Progenitor cell of endocrine pancreas (in vitro differentiated cells): ENCODE results near the gene CELF1. TPM values are rescaled to one million over a fixed set of nuclear protein-coding genes. Genes with fewer than 3 reads are reported as not detected.
"Not testable (repeated sequence)": the region's sequence is repeated elsewhere in the genome, so short reads cannot be mapped to it uniquely, and the experiment has no call there.

Experiments
- DNase-seq: peaks from one replicate; pipeline ENCODE4 v3.0.0; 2021; ENCODE audit warnings: low spot score; ENCODE audit not compliant: unreplicated experiment
- H3K27ac Mint-ChIP-seq: 2 replicates; pipeline ENCODE4 v1.8.0; 2021; ENCODE audit warnings: mild to moderate bottlenecking, moderate library complexity, mixed read lengths
- H3K27me3 Mint-ChIP-seq: 2 replicates; pipeline ENCODE4 v1.8.0; 2021; ENCODE audit warnings: mixed read lengths
- H3K36me3 Mint-ChIP-seq: 2 replicates; pipeline ENCODE4 v1.8.0; 2022; ENCODE audit warnings: mixed read lengths; ENCODE audit not compliant: insufficient read depth
- H3K4me1 Mint-ChIP-seq: 2 replicates; pipeline ENCODE4 v1.8.0; 2021; ENCODE audit warnings: low read depth, mixed read lengths
- H3K4me3 Mint-ChIP-seq: 2 replicates; pipeline ENCODE4 v1.8.0; 2021; ENCODE audit warnings: low read depth, mild to moderate bottlenecking, moderate library complexity, mixed read lengths
- H3K9me3 Mint-ChIP-seq: 2 replicates; pipeline ENCODE4 v1.8.0; 2021; ENCODE audit warnings: low read depth, mixed read lengths
- total RNA-seq: library from RNA; stranded (reverse); gene quantifications from 2 replicates; pipeline ENCODE4 v1.2.1, GENCODE V29; 2021
- TF ChIP-seq, protein P1 (sequence below): fragments of 200-600 bp; sonication (generic); IDR thresholded peaks from one replicate; pipeline ENCODE4 v1.5.0; 2021; ENCODE audit warnings: antibody characterized with exemption, mild to moderate bottlenecking; ENCODE audit not compliant: unreplicated experiment

The CELF1 gene
- total RNA-seq, 1 donor from 2014 or later: 161 TPM

GRCh38 chr11:47553406-47553743, 443 bp upstream of the CELF1 start:
- H3K4me1 Mint-ChIP-seq: peaks cover 19% of the 10 kb centered on the region
- H3K9me3 Mint-ChIP-seq: no peaks in the 10 kb centered on the region
- peak overlapping the region; percentile 79 for H3K4me3 Mint-ChIP-seq
- no peak for DNase-seq
- TF ChIP-seq, protein P1, sequence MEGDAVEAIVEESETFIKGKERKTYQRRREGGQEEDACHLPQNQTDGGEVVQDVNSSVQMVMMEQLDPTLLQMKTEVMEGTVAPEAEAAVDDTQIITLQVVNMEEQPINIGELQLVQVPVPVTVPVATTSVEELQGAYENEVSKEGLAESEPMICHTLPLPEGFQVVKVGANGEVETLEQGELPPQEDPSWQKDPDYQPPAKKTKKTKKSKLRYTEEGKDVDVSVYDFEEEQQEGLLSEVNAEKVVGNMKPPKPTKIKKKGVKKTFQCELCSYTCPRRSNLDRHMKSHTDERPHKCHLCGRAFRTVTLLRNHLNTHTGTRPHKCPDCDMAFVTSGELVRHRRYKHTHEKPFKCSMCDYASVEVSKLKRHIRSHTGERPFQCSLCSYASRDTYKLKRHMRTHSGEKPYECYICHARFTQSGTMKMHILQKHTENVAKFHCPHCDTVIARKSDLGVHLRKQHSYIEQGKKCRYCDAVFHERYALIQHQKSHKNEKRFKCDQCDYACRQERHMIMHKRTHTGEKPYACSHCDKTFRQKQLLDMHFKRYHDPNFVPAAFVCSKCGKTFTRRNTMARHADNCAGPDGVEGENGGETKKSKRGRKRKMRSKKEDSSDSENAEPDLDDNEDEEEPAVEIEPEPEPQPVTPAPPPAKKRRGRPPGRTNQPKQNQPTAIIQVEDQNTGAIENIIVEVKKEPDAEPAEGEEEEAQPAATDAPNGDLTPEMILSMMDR: no peak
- no peaks in the 10 kb centered on the region for H3K27me3 Mint-ChIP-seq
- H3K27ac Mint-ChIP-seq: peak overlapping the region; percentile 95
- H3K36me3 Mint-ChIP-seq: no peaks in the 10 kb centered on the region

GRCh38 chr11:47552056-47552565, 821 bp downstream of the CELF1 start:
- Mint-ChIP-seq H3K4me1 (peaks cover 19% of the 10 kb centered on the region), H3K4me3 (peak overlapping the region; percentile 97), H3K27me3 (no peaks in the 10 kb centered on the region), H3K9me3 (no peaks in the 10 kb centered on the region), H3K27ac (peak overlapping the region; percentile 96), H3K36me3 (peaks cover 2% of the 10 kb centered on the region)
- no peak for DNase-seq
- TF ChIP-seq, protein P1: no peak

GRCh38 chr11:47551086-47551485, 1.8 kb downstream of the CELF1 start:
- Mint-ChIP-seq H3K36me3 (peaks cover 3% of the 10 kb centered on the region), H3K27ac (peak overlapping the region; percentile 96), H3K27me3 (no peaks in the 10 kb centered on the region), H3K4me1 (peaks cover 19% of the 10 kb centered on the region), H3K4me3 (peak overlapping the region; percentile 97), H3K9me3 (no peaks in the 10 kb centered on the region)
- TF ChIP-seq, protein P1: peak; percentile 40
- DNase-seq: no peak

DNA sequence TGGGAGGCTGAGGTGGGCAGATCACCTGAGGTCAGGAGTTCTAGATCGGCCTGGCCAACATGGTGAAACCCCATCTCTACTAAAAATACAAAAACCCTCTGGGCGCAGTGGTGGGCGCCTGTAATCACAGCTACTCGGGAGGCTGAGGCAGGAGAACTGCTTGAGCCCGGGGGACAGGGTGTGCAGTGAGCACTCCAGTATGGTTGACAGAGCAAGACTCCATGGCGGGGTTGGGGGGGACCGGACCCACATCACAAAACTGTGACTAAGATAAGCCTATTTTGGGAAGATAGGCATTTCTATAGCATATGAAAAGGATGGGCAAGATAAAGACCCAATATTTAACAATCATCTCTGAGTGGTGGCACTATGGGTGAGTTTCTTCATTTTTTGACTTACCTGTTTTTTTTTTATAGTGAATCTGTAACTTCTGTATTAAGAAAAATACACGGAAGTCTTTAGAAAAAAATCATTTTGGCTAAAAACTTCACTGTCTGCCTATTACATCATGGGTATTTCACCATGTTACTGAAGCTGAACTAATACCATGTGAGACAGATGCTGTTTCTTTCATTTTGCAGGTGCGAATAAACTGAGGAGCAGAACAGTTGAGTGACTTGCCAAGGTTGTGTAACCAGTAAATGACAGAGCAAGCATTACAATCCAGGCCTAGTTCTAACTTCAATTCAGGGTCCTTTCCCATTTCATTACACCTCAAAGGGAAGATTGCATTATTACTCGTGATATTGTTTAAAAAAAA, 2.5 kb downstream of the CELF1 start:
- Mint-ChIP-seq H3K36me3 (peaks cover 3% of the 10 kb centered on the region), H3K4me1 (peaks cover 19% of the 10 kb centered on the region), H3K27ac (no peak overlapping the region), H3K9me3 (no peaks in the 10 kb centered on the region), H3K4me3 (peak overlapping the region; percentile 40), H3K27me3 (no peaks in the 10 kb centered on the region)
- DNase-seq: no peak
- TF ChIP-seq, protein P1: no peak

DNA sequence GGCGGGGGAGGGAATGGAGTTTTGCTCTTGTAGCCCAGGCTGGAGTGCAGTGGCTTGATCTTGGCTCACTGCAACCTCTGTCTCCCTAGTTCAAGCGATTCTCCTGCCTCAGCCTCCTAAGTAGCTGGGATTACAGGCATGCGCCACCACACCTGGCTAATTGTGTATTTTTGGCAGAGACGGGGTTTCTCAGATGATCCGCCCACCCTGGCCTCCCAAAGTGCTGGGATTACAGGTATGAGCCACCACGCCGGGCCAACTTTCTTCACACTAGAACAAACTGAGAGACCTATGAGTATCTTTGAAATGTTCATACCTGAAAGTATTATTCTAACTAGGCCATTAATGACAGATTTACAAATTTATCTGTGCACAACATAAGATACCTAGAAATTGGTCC, 6.7 kb downstream of the CELF1 start:
- not testable (repeated sequence) for H3K27me3 Mint-ChIP-seq, H3K9me3 Mint-ChIP-seq, H3K27ac Mint-ChIP-seq, DNase-seq, H3K4me3 Mint-ChIP-seq, H3K36me3 Mint-ChIP-seq, H3K4me1 Mint-ChIP-seq

DNA sequence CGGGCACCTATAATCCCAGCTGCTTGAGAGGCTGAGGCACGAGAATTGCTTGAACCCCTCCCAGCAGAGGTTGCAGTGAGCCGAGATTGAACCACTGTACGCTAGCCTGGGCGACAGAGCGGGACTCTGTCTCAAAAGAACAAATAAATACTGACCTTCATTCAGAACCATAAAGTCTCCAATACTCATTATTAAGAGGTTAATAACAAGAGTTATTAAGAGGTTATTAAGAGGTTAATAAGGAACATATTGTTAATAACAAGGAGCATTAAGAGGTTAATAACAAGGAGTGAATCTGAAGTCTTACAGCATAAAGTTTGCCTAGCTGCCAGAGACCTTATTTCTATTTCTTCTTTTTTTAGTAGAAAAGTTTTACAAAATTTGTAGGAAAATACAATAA, 7.6 kb downstream of the CELF1 start:
- H3K36me3 Mint-ChIP-seq: peaks cover 4% of the 10 kb centered on the region
- no peaks in the 10 kb centered on the region for H3K9me3 Mint-ChIP-seq
- H3K4me3 Mint-ChIP-seq: no peak overlapping the region
- peaks cover 6% of the 10 kb centered on the region for H3K4me1 Mint-ChIP-seq
- TF ChIP-seq, protein P1: no peak
- DNase-seq: no peak
- no peaks in the 10 kb centered on the region for H3K27me3 Mint-ChIP-seq
- no peak overlapping the region for H3K27ac Mint-ChIP-seq
